Measurements from ENCODE around the gene C1QTNF2. TPM values are rescaled to one million over a fixed set of nuclear protein-coding genes. Genes with fewer than 3 reads are reported as not detected.

Gene C1QTNF2
- total RNA-seq, 4 donors from 2014 or later: 1.3 to 2.9 (median 2.5) TPM

GRCh38 chr5:160382346-160382745 is 11.9 kb upstream of the C1QTNF2 start:
- TF ChIP-seq POLR2AphosphoS5 (IDR thresholded peaks at IDR 0.05): no peak
- no peak for TF ChIP-seq POLR2A (IDR thresholded peaks at IDR 0.05; ENCODE audit: low read depth)
- no peak for TF ChIP-seq CTCF (IDR thresholded peaks at IDR 0.05)
- no peak for TF ChIP-seq EP300 (IDR thresholded peaks at IDR 0.05)
- DNase-seq (ENCODE audit: extremely low spot score): no peak
- Histone ChIP-seq H3K27me3 (no peaks in the 10 kb centered on the region), H3K9me3 (peaks cover 0 to 8% (median 2%) of the 10 kb centered on the region in 4 donors), H3K4me3 (no peak overlapping the region), H3K27ac (replicated peaks in 1 of 4) (no peak overlapping the region), H3K36me3 (no peaks in the 10 kb centered on the region), H3K4me1 (peaks cover 0 to 11% (median 4%) of the 10 kb centered on the region in 4 donors)
- intact Hi-C loops (cut with DNase I): no loop called here
- WGBS: 65% methylated on average over 3 of the region's 3 CpGs

- TF ChIP-seq EP300 (IDR thresholded peaks at IDR 0.05) (no peak), CTCF (IDR thresholded peaks at IDR 0.05) (no peak), POLR2AphosphoS5 (IDR thresholded peaks at IDR 0.05) (no peak), POLR2A (IDR thresholded peaks at IDR 0.05; ENCODE audit: low read depth) (no peak)
- intact Hi-C loops (cut with DNase I): no loop called here
- WGBS: 71% methylated on average over 2 of the region's 2 CpGs
- DNase-seq (ENCODE audit: extremely low spot score): no peak
- H3K4me3 ChIP-seq: no peak overlapping the region
- no peaks in the 10 kb centered on the region for H3K9me3 ChIP-seq
- no peak overlapping the region for H3K27ac ChIP-seq (replicated peaks in 1 of 4)
- no peaks in the 10 kb centered on the region for H3K27me3 ChIP-seq
- H3K36me3 ChIP-seq: no peaks in the 10 kb centered on the region
- H3K4me1 ChIP-seq: peaks cover 0 to 11% (median 4%) of the 10 kb centered on the region in 4 donors
Observed at GRCh38 chr5:160380041-160380440, 9.6 kb upstream of the C1QTNF2 start.

GRCh38 chr5:160379511-160379910 is 9.1 kb upstream of the C1QTNF2 start:
- H3K9me3 ChIP-seq: no peaks in the 10 kb centered on the region
- no peaks in the 10 kb centered on the region for H3K27me3 ChIP-seq
- no peak for DNase-seq (ENCODE audit: extremely low spot score)
- intact Hi-C loops (cut with DNase I): no loop called here
- H3K4me1 ChIP-seq: peaks cover 0 to 11% (median 4%) of the 10 kb centered on the region in 4 donors
- 60% methylated on average over 4 of the region's 4 CpGs for WGBS
- TF ChIP-seq EP300 (IDR thresholded peaks at IDR 0.05) (no peak), POLR2A (IDR thresholded peaks at IDR 0.05; ENCODE audit: low read depth) (no peak), CTCF (IDR thresholded peaks at IDR 0.05) (no peak), POLR2AphosphoS5 (IDR thresholded peaks at IDR 0.05) (no peak)
- H3K27ac ChIP-seq (replicated peaks in 1 of 4): no peak overlapping the region
- H3K4me3 ChIP-seq: no peak overlapping the region
- H3K36me3 ChIP-seq: no peaks in the 10 kb centered on the region

- no peak overlapping the region for H3K27ac ChIP-seq (replicated peaks in 1 of 4)
- H3K4me3 ChIP-seq: no peak overlapping the region
- no peaks in the 10 kb centered on the region for H3K27me3 ChIP-seq
- intact Hi-C loops (cut with DNase I): no loop called here
- no peaks in the 10 kb centered on the region for H3K9me3 ChIP-seq
- no peak for DNase-seq (ENCODE audit: extremely low spot score)
- TF ChIP-seq EP300 (IDR thresholded peaks at IDR 0.05): no peak
- TF ChIP-seq POLR2A (IDR thresholded peaks at IDR 0.05; ENCODE audit: low read depth): no peak
- TF ChIP-seq POLR2AphosphoS5 (IDR thresholded peaks at IDR 0.05): no peak
- no peak for TF ChIP-seq CTCF (IDR thresholded peaks at IDR 0.05)
- 81% methylated on average over 2 of the region's 2 CpGs for WGBS
- H3K4me1 ChIP-seq: peaks cover 0 to 11% (median 4%) of the 10 kb centered on the region in 4 donors
- no peaks in the 10 kb centered on the region for H3K36me3 ChIP-seq
Observed at GRCh38 chr5:160378330-160378729, 7.9 kb upstream of the C1QTNF2 start.

GRCh38 chr5:160377651-160378050 is 7.2 kb upstream of the C1QTNF2 start:
- no peaks in the 10 kb centered on the region for H3K36me3 ChIP-seq
- no peak for TF ChIP-seq POLR2AphosphoS5 (IDR thresholded peaks at IDR 0.05)
- no peak for TF ChIP-seq EP300 (IDR thresholded peaks at IDR 0.05)
- no peak for TF ChIP-seq POLR2A (IDR thresholded peaks at IDR 0.05; ENCODE audit: low read depth)
- TF ChIP-seq CTCF (IDR thresholded peaks at IDR 0.05): no peak
- intact Hi-C loops (cut with DNase I): no loop called here
- H3K9me3 ChIP-seq: no peaks in the 10 kb centered on the region
- no peaks in the 10 kb centered on the region for H3K27me3 ChIP-seq
- H3K4me3 ChIP-seq: no peak overlapping the region
- WGBS: 77% methylated on average over 5 of the region's 5 CpGs
- no peak overlapping the region for H3K27ac ChIP-seq (replicated peaks in 1 of 4)
- peaks cover 0 to 11% (median 4%) of the 10 kb centered on the region in 4 donors for H3K4me1 ChIP-seq
- DNase-seq (ENCODE audit: extremely low spot score): no peak

Data from esophagus muscularis mucosa (tissue), 4 donors.